GM03348 (cell line): ENCODE data around the gene TENM3.

Source experiments
- DNase-seq: peaks from one replicate; pipeline ENCODE4 v3.0.0; 2012; ENCODE audit warnings: low spot score

The TENM3 gene

DNA sequence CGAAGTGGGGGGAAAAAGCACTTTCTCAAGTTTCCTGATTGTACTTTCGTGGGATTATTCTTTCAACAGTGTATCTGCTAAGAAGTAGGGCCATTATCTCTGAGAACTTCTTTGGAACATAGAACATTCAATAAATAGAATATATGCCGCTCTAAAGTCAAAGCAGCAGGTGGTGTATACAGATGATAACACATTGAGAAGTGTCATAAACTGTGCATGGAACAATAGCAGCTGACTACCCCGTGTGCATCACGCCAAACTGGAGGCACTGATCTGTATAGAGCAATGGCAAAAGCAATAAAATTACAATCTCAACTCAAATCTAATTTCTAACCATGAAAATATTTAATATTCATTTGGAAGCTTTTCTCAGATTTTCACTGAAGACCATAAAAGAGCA lies 498.7 kb downstream of the TENM3 start:
- no peak for DNase-seq

DNA sequence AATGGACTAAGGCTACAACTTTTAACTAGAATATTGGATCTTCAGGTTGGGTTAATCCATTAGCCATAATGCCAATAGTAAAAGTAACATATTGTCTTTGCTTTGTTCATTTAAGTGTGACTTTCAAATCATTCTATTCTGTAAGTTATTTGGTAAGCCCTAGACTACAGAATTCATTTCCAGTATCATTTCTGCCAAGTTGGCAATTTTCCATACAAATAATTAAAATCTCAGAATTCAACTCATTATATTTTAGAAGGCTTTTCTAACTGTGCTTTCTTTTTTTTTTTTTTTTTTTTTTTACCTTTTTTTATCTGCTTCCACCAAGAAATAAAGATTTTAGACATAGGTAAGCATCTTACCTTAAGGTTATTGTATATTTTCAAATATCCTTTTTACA lies 500.6 kb downstream of the TENM3 start:
- DNase-seq, result no peak

DNA sequence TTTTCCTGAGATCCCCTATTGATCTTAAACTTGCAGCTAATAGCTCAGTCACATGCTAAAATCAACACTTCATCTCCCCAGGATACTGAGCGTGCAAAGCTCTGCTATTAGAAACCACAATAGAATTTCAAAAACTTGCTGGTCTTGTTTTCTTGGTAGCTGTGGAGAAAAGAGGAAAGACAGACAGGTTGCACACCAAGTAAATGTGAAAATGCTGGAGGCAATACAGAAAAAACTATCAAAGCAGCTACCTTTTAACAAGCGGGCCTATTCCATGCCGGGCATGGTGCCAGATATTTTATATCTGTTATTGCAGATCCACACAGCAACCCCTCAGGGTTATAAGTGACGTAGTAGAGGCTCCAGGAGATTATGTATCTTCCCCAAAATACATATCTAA lies 502.0 kb downstream of the TENM3 start:
- no peak for DNase-seq

DNA sequence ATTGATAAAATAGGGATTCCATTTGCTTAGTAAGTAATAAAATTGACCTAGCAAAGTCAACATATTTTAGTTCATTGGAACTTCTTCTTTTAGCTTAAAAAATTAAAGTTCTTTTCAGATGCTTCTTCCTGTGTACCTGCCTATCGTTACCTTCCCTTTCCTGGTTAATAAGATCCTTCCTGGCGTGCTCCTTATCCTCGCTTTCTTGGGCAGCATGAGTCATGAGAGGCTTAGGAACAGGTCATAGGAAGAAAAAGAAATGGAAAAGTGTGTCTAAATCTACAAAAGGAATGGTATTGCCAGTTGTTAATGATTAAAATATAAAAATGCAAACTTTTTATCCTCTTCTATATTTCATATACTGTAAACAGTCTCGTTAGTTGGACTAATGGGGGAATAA lies 503.7 kb downstream of the TENM3 start:
- no peak for DNase-seq

DNA sequence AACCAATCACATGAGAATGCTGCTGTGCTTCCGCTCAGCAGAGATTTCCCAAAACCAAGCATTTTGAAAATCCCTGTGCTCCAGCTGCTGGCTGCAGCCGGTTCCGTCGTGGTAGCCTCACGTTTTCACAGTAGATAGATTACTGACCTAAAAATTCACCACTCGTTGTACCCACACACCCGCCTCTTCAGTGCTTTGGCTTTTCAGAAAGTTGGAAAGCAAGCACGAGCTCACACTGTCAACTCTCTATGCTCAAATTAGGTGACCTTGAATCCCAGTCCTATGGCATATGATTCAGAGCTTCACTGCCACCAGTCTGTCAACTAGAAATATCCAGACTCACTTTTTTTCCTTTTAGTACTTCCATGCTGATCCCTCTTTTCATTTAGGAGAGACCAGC lies 505.1 kb downstream of the TENM3 start:
- DNase-seq, result no peak

DNA sequence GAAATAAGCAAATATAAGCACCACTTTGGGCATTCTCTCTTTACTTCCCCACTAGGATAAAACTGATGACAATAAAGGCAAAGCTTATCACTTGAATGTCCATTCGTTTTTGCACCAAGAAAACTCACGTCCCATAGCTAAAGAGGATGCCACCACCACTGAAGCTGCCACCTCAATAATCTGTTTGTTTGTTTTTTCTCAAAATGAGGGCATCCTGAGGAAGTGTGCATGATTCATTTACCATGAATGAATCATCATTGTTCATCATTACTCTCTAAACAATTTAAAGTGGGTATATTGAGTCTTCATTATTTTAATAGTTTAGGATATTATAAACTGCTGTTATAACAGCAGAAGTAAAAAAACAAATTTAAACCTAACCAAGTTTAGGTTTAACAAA lies 505.7 kb downstream of the TENM3 start:
- no peak for DNase-seq

DNA sequence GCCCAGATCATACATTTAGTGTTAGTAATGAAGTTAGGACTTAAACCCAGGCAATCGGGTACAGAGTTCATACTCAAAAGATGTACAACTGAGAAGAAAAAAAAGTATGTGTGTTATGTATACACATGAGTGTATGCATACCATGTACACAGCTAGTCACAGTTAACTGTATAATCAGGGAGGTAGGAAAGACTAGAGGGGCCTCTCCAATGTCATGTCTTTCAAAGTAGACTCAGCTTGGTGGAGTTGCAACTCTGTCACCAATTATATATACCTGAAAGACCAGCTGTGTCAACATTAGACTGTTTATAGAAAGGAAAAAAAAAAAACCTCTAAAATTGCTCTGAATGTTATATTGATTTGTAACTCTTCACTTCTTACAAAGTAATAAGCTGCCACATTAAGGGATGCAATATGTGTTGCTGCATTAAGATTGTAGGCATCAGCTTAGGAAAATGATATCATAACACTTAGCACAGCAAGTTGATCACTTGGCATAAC lies 506.5 kb downstream of the TENM3 start:
- no peak for DNase-seq

DNA sequence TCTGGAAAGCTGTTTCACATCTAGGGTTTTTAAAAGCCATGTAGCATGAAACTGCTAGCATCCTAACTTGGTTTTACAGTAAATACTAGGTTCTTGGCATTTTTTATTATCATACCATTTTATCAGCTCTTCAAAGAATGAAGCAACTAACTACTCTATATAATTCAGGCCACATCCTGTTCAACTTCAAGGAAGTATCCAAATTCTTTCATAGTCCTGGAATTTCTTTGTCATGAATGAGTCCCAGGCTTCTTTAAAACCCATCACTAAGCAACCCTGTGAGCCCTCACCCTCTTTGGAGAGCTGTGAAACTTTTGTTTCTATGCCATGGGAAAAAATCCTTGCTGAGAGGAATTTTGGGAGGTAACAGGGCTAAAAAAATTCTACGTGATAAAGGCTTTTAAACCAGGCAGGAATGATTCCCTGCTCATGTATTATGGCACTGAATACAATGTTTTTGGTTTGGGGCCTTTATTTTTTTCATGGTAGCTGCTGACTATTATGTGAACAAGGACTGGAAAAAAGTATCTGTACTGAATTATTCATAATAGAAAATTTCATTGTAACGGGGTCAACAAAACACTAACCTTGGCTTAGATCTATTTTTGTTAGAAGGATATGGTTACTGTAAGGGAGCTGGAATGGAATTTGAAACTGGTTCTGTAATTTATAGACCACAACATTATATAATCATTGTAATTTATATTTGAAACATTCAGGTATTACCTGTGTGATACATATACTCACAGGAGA lies 509.1 kb downstream of the TENM3 start:
- peak; percentile 87 for DNase-seq

DNA sequence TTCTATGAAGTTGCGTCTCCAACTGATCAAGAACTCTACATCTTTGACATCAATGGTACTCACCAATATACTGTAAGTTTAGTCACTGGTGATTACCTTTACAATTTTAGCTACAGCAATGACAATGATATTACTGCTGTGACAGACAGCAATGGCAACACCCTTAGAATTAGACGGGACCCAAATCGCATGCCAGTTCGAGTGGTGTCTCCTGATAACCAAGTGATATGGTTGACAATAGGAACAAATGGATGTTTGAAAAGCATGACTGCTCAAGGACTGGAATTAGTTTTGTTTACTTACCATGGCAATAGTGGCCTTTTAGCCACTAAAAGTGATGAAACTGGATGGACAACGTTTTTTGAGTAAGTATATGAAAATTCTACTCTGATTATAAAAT lies 511.7 kb downstream of the TENM3 start:
- DNase-seq, result no peak

DNA sequence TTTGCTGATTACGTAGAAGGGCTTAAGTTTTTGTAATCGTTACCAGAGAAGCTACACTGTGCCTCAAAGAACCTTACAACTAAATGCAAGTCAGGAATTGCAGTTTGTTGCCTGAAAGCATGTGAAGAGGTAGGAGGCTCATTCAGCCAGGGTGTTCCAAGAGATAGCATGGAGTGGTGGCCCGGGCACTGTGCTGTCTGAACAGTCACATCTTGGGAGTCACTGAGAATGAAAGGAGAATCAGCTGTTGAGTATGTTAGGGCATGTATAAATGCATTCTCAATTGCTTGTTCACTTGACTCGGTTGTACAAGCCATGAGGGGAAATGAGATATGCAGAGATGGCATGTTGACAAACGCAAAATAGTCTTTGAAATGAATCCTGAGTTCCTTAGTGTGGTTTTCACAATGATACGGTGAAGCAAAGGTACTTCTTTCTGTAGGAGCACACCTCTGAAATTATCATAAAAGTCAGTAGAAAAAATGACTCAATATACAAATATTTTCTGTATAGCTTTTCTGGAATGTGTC lies 513.0 kb downstream of the TENM3 start:
- no peak for DNase-seq

DNA sequence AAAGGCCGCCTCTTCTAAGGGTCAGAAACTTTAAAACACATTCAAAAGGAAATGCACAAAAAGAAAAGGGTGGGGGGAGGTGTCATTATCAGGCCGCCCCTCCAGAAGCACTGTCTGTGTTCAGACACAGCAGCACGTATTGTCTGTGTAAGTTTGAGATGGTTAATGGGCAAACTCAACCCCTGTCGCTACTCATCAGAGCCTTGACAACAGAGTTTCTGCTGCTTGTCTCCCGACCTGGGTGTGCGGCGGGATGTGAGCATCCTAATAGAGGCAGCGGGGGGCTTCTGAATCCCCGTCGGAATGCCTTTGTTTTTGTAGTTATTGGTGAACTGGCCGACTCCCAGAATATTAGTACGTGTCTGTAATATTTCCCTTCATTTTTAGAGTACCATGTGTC lies 515.1 kb downstream of the TENM3 start:
- no peak for DNase-seq

DNA sequence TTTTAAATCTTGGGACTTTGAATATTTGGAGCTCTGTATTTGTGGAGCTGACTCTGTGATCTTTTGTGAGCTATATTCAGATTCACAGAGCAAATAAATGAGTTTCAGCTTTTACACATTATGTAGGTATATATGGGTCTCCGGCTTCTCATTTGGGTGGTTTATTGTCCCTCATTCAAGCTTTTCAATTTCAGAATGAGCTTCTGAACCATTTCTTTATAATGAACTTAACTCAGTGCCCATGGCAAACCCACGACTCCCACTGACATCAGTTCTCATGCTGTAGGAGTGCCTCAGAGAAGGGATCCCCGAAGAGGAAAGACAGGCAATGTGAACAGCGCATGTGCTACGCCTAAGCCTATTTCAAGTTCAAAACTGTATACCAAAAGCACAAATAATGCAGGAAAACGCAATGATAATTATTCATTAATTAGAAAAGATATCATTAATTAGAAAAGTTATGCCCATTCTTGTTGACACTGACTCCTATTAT lies 517.4 kb downstream of the TENM3 start:
- no peak for DNase-seq

DNA sequence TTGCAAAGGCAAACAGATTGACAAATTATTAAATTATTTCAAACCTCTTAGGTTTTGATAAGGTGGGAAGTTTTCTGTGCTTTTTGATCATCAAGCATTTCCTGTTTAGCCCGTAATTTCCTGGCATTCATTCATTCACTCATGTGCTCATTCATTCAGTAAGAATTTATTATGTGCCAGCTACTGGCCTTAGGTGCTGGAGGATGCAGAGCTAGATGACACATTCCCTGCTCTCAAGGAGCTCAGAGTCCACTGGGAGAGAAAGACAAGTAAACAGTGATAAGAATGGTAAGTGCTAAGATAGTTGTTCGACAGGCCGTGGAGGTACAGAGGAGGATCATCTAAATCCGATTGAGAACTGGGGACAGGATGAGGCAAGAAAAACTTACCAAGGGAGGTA lies 520.9 kb downstream of the TENM3 start:
- peak; percentile 15 for DNase-seq

DNA sequence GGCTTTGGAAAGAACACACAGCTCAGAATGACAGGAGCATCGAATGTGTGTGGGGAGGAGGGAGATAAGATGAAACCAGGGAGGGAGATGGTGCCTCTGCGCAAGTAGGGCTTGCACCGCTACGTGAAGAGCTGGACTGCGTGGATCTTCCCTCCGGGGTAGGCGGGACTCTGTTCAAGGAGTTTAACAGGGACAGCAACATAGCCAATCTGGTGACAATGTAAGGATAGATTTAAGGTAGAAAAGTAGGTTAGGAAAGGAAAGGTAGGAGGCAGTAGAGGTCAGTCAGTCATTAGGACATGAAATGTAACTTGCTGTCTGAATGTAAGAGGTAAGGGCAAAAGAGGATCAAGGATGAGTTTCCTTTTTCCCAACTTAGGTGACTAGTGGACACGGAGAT lies 521.4 kb downstream of the TENM3 start:
- no peak for DNase-seq

DNA sequence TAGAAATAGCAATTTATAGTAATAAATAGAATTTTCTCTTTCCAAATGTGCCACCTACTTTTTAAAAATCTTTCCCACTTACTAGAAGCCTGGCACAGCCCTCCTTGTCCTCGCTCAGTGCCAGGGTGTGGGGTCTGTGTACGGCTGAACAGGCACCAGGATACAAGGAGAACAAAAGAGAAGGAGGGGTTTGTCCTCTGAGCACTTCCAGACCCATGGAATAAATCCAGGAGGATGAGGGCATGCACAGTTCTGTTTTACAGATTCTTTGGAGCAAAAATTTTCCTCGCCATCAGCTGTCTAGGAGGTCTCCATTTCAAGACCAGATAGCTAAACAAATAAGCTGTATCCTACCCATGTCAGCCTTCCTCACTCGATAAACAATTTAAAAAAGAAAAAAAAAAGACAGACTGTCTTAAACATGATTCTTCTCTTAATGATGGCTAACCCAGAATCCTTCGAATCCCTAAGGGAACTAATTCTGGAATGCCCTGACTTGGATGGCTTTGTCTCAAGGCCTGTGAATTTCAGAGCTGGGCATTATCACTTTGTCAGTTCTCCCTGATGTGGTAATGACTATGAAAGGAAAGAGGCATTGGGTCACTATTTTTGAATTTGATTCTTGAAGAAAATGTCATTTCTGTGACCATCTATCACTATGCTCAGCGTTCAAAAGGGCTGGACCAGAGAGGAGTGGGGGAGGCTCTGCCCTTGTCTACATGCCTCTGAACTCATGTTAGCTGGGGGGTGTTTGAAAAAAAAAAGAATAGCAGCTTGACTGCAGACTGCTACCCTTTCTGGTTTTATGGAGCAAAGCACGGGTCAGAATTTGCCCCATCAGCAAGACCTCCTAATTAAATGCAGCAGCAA lies 523.0 kb downstream of the TENM3 start:
- DNase-seq, result no peak

DNA sequence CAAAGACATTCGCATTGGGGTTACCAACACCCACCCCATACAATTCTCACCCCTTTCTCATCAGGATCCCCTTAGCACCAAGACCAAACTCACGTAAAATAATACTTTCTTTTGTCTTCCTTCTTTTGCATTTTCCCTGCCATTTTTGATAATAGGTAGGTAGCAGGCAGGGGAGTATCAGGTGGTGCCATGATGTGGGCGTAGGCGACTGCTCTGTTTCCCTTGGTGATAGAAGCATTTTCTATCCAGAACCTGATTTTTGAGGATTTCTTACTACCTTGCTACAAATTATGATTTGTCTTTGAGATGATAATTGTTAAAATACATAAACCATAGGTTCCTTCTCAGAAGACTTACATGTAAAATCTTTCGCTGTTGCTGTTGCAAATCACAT lies 523.7 kb downstream of the TENM3 start:
- DNase-seq, result no peak

DNA sequence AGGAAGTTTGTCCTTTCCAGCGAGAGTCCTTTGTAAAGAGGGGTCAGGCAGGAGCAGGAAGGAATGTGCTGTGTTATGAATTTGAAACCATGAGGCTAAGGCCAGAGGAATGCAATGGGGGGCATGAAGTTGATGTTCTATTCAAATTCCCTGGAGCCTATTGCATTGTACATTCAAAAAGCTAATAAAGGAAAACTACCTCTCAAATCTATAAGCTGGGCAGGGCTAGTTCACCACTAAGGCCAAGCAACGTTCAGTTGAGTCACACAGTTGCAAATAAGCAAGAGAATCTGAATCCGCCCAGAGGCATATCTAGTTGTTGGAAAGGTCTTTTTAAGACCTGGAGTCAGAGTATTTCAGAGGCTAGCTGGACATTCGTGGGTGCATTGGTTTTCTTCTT lies 525.6 kb downstream of the TENM3 start:
- no peak for DNase-seq

DNA sequence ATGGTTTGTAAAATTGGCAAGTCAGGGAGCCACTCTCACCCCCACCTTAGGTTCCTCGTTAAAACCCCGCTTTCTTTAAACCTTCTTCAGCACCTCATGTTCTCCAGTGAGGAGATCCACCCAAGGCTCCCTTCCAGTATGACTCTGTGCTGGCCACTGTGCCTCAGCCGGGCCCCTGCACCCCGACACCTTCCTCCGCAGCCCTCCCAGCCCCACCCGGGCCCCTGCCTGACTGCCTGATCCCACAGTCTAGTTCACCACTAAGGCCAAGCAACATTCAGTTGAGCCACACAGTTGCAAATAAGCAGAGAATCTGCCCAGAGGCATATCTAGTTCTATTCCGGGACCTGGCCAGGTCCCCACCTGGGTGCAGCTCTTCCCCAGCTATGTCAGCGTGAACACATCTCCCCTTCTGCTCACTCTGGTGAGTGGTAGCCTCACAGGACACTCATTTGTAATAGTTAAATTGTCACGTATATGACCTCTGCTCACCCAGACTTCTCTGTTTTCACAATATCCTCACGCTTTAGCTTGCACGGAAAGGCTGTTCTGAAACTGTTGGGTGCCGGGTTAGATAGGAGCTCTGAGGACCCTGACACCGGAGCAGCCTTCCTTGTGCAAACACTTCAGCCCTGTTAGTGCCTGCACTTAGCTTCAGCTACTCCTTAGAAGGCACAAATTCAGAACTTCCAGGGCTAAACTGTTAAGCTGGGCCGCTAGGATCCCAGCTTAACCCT lies 527.2 kb downstream of the TENM3 start:
- DNase-seq, result no peak

DNA sequence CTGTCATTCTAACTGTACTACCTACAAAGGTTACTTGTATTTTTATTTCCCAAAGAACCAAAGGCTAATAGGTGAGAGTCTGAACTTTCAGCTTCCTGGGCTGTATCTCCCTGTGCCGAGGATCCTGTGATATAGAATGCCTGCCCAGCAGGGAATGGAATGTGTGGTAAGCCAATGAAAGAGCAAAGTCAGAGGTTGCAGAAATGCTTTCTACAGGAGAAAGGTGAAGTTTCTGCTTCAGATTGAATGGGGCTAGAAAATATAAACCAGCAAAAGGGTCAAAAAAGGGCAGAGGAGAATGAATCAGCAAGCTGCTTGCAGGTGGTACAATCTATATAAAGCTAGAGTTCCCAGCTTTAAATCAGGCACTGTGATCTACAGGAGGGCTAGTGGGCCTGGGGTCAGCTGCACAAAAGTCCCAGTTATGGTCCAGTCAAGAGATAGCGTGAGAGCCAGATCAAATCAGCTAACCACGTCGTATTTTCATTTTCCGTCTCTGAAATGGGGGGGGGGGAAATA lies 527.9 kb downstream of the TENM3 start:
- DNase-seq, result no peak

DNA sequence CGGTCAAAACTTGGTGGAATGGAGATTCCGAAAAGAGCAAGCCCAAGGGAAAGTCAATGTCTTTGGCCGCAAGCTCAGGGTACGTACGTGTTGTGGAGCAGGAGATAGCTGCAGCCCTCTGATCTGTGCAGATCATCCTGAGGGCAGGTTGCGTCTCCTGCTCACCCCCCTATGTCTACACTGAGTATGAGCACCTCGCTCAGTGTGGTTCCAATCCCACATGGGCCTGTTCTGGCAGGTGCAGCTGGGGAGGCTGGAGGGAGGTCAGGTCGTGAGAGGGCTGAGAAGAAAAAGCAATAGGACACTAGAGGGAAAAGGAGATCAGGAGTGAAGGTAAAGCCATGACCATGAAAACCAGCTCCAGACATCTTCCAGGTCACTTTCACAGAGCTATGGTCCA lies 531.9 kb downstream of the TENM3 start:
- DNase-seq, result no peak

DNA sequence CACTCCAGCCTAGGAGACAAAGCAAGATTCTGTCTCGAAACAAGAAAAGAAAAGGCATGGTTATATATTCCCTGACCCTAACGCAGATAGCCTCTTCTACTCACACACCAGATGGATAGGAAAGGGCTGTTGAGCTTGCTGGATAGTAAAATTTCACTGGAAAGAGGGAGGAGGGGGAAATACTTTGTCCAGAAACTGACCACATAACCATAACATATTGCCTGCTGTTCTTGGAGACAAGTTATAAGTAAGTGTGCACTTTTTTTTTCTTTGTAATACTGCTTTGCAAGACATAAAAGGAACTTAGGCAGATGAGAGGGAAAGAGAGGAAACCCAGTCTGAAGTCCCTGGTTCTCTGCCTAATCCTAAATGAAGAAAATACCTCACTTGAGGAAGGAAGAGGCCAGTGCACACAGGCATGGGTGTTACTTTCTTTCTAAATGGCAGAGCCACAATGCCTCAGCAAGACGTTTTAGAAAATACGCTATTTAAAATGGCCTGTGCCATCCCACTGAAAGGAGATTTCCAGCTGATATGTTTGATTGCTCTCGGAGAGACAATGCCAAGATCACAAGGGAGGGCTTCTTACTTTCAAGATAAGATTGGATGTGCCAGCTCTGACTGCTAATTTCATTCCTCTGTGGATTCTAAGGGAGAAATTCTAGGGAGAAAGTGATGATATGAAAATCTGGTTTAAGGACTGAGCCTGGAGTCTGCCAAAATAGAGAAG lies 533.3 kb downstream of the TENM3 start:
- DNase-seq, result no peak
